NCI-H1436 (cell line): ENCODE results near the gene HEXD.
"Not testable (repeated sequence)": the region's sequence is repeated elsewhere in the genome, so short reads cannot be mapped to it uniquely, and the experiment has no call there.

Experiments used
- DNase-seq: peaks from one replicate; lab custom pipeline; 2025; lab: John Stamatoyannopoulos, UW

HEXD gene

DNA sequence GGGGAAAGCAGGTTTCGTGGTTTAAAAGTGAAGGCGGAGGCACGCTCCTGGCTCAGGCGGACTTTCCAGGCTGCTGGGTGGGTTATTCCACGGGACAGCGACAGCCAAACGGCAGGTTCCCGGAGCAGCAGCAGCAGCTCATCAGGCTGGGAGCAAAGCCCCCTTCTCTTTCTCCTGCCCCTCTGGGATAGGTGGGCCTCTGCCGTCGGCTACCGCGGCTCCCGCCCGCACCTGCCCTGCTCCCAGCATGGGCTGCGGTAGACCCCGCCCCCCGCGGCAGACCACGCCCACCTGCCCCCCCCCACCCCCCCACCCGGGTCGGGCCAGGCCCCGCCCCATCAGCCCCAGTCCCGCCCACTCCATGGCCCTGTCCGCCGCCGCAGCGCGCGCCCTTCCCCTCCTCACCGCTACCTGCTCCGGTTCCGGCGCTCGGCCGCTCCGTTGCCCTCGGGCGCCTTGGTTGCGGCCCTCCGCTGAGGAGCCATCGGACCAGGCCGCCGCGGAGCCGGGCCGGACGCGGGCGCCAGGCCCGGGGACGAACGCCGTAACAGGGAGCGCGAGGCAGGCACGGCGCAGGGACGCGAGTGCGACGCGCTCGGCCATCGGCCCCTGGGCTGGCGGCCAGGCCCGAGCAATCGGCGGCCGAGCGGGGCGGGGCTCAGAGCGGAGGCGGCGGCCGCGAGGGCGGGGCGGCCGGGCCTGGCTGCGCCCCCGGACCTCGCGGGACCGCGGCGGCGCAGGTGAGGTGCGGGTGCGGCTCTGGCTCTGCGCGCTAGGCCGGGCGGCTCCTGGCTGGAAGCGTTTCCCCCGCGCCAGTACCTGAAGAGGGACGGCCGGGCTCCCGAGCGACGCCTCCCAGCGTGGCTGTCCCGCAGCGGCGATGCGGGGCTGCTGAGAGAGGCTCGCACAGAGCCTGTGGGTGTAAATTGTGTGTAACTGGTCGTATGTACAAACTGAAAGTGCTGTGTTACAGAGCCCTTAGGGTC is at the start of gene HEXD, which contains the start of gene OGFOD3:
TSS of gene HEXD (plus strand) at position 347 of the 986 bp plus-strand sequence. CDS start 1,453 bp downstream, outside the sequence.
TSS of gene OGFOD3 (minus strand) at position 586 of the 986 bp plus-strand sequence. CDS start at position 485, 101 bp downstream.
- DNase-seq, result peak; percentile 90

DNA sequence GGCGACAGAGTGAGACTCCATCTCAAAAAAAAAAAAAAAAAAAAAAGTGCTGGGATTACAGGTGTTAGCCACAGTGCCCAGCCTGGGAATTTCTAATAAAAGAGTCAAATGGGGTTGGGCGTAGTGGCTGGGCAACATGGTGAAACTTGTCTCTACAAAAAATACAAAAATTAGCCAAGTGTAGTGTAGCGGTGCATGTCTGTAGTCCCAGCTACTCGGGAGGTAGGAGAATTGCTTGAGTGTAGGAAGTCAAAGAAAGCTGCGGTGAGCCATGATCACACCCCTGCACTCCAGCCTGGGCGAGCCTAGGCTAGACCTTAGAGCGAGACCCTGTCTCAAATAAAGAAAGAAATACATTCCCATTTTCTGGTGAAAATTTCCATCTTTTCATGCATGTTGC is 48.9 kb upstream of the HEXD start:
- DNase-seq, result no peak

DNA sequence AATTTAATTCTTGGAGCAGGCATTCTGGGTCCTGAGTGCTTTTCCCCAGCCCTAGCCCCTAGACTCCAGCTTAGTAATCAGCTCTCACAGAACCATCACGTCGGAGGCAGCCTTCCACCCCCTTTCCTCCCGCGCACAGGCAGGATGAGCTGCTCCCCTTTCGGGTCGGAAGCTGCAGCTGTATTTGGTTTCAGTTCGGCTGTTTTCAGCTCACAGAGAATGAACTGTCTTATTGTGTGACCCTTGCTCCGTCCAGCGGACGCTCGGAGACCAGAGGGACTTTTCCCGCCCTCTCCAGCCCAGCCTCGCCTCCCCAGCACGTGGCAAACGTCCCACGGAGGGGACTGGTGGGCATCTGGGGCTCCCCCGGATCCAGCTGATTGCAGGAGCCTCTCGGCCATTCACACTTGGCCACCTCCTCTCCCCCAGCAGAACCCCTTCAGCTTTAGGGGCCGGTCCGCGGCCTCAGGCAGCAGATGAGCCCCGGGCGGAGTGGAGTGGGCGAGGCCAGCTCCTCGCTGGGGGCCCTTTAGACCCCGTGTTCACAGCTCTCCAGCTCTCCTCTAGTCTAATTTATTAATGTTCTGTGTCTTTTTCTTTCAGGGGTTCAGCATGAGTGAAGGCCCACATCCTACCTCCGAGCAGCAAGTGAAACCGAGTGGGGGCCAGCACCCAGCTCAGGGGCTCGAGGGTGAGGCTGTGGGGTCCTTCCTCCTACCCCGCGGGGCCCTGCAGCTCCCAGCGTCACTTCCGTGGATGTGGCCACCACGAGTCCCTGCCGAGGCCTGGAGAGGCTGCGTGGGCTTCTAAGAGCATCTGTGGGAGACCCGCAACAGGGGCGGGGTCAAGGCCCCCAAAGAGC is 47.4 kb upstream of the HEXD start:
- DNase-seq, result no peak

DNA sequence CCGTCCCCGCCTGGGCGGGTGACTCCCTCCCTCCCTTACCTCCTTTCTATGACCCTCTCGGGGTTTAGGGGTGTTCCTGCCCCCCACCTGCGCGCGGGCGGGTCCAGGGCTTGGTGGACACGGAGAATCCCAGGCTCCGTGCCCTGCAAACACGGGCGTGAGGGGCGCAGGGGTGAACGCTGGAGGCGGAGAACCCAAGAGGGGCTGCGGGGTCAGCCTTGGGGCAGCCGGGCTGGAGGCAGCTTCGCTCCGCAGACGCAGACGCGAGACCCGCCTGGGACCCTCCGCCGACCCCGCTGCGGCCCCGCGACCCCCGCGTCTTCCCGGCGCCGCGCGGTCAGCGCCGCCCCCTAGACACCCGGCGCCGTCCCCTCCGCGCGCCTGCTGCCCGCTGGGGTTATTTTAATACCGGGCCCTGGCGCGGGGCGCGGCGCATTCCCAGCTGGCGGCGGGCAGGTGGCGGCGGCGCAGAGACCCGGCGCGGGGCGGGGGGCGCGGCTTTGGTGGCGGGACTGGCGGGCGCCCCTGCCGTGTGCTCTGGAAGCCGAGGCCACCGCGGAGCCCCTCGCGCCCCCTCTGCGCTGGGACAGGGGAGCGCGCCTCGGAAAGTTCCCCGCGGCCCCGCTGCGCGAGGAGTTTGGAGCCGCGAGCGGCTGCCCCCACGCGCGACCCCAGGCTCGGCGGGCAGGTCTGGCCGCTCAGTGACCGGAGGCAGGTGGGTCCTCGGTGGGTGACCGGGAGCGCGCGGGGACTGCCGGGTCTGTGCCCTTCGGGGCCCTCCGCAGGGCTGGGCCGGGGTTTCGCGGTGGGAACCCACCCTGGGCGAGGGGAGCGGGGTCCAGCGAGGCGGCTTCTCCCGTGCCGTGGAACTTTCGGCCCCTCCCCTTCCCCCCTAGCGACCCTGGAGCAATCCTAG is 46.6 kb upstream of the HEXD start, which contains the start of gene UTS2R:
TSS of gene UTS2R (plus strand) at position 433 of the 916 bp plus-strand sequence. CDS start 2,560 bp downstream, outside the sequence.
- no peak for DNase-seq

DNA sequence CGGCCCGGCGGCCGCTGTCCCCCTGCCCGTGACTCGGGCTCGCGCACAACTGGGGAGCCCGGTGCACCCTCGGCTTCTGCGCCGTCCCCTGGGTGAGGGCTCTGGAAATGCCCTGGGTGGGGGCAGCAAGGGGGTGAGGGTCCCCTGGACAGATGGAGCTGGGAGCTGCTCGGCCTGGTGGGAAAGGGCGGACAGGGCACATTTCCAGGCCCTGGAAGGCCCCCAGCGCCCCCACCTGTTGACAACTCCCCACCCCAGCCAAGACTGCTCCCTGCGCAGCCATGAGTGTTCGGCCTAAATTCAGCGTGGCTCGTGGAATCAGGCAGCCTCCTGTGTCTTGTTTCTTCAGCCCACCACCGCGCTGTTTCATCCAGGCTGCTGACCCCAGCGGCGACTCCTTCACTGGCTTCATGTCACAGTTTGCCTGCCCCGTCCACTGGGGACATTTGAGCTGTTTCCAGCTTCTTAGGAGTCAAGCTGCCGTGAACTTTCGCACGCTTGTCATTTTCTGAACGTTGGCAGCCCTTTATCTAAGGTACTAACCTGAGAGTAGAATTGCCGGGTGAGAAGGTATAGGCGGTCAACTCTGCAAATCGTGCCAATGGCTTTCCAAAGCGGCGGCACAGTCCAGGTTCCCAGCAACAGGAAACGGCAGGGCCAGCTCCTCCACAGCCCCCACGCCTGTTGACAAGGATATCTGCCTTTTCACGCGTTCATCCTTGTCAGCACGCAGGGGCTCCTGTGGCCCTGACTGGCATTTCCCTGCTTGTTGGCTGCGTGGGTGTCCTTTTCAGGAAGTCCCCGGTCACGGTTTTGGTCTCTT is 45.7 kb upstream of the HEXD start:
- no peak for DNase-seq

DNA sequence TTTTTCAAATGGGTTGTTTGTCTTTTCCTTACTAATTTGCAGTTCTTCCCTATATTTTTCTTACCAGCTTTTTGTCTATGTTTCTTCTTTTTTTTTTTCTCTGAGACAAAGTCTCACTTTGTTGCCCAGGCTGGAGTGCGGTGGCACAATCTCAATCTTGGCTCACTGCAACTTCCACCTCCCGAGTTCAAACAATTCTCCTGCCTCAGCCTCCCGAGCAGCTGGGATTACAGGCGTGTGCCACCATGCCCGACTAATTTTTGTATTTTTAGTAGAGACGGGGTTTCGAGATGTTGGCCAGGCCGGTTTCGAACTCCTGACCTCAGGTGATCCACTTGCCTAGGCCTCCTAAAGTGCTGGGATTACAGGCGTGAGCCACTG is 45.1 kb upstream of the HEXD start:
- not testable (repeated sequence) for DNase-seq

DNA sequence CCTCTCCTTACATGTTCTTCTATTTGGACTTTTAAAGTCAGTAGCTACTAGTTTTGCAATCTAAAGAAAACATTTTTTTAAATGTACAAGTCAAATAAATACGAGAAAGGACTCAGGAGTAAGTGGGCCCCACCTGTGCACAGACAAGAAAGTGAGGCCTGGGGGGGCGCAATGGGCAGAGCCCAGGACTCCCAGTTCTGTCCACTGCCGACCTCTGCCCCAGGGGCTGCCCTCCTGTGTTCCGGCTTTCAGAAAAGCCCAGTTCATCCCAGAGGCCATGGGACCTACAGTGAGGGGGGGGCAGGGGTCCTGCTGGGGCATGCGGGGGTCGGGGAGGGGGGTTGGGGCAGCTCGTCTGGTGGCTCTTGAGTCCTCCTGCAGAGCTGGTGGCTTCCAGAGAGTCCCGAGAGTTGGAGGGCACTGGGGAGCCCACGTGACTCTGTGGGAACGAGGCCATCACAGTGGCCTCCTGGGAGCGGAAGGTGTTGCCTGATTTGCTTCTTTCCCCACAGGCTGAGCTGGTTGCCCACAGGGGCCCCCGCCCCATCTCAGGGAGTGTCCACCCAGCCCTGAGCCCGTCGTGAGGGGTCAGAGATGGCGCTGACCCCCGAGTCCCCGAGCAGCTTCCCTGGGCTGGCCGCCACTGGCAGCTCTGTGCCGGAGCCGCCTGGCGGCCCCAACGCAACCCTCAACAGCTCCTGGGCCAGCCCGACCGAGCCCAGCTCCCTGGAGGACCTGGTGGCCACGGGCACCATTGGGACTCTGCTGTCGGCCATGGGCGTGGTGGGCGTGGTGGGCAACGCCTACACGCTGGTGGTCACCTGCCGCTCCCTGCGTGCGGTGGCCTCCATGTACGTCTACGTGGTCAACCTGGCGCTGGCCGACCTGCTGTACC is 44.2 kb upstream of the HEXD start:
- no peak for DNase-seq

DNA sequence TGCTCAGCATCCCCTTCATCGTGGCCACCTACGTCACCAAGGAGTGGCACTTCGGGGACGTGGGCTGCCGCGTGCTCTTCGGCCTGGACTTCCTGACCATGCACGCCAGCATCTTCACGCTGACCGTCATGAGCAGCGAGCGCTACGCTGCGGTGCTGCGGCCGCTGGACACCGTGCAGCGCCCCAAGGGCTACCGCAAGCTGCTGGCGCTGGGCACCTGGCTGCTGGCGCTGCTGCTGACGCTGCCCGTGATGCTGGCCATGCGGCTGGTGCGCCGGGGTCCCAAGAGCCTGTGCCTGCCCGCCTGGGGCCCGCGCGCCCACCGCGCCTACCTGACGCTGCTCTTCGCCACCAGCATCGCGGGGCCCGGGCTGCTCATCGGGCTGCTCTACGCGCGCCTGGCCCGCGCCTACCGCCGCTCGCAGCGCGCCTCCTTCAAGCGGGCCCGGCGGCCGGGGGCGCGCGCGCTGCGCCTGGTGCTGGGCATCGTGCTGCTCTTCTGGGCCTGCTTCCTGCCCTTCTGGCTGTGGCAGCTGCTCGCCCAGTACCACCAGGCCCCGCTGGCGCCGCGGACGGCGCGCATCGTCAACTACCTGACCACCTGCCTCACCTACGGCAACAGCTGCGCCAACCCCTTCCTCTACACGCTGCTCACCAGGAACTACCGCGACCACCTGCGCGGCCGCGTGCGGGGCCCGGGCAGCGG is 43.4 kb upstream of the HEXD start:
- peak; percentile 35 for DNase-seq

DNA sequence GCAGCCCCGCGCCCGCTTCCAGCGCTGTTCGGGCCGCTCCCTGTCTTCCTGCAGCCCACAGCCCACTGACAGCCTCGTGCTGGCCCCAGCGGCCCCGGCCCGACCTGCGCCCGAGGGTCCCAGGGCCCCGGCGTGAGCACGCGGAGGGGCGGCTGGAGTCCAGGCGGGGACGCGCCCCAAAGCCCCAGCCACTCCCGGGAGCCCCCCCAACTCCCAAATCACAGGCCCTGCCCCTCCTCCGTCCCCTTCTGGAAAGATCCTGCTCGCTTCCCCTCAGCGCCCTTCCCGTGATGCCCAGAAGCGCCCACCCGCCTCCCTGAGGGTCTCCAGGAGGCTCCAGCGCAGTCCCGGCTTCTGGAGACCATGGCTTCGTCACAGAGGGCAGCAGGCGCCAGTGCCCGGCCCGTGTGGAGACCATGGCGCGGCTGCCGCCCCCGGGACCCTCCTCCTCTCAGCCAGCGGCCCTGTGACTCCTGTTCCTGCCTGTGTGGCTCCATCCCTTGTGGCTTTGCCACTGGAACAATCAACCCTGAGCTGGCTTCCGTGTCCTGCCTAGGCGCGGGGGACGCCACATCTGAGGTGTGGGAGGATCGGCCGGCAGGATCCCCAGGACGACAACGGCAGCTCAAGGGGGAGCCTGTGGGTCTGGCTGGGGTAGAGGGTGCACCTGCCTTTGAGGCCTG is 42.6 kb upstream of the HEXD start:
- no peak for DNase-seq

DNA sequence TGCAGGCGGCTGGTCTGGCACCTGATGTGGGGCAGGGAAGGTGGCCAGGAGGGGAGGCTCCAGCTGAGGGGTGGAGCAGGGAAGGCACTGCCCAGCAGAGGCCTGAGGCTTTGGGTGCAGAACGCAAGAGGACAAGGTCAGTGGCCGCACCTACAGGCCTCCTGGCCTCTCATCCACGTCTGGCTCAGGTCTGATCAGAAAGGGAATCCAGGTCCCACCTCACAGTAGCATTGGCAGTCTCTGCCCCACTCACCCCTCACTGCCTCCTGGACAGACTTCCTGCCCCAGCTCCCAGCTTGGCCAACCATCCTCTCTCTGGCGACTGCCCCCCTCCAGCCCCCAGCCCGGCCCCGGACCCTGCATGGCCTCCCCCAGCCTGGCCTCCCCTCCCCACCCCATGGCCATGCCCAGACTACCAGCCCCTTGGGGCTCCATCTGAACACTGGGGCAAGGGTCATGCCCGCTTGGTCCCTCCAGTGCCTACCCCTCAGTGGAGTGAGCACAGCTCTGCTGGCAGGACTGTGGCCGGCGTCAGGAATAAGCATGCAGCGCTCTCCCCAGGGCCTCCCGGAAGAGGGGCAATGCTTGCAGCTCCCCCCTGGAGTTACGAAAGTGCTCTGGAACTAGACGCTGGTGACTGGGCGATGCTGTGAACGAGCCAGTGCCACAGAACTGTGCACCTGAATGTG is 42.0 kb upstream of the HEXD start:
- DNase-seq, result no peak

DNA sequence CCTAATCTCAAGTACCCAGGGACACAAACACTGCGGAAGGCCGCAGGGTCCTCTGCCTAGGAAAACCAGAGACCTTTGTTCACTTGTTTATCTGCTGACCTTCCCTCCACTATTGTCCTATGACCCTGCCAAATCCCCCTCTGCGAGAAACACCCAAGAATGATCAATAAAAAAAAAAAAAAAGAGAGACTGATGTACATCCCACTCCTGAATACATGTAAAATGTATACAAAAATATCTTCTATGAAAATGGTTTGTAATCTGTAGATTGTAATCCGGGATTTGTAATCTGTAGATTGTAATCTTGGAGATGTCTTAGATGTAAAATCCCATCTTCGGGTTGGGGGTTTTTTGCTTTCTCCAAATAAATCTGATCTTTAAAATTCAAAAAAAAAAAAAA is 40.9 kb upstream of the HEXD start:
- not testable (repeated sequence) for DNase-seq

DNA sequence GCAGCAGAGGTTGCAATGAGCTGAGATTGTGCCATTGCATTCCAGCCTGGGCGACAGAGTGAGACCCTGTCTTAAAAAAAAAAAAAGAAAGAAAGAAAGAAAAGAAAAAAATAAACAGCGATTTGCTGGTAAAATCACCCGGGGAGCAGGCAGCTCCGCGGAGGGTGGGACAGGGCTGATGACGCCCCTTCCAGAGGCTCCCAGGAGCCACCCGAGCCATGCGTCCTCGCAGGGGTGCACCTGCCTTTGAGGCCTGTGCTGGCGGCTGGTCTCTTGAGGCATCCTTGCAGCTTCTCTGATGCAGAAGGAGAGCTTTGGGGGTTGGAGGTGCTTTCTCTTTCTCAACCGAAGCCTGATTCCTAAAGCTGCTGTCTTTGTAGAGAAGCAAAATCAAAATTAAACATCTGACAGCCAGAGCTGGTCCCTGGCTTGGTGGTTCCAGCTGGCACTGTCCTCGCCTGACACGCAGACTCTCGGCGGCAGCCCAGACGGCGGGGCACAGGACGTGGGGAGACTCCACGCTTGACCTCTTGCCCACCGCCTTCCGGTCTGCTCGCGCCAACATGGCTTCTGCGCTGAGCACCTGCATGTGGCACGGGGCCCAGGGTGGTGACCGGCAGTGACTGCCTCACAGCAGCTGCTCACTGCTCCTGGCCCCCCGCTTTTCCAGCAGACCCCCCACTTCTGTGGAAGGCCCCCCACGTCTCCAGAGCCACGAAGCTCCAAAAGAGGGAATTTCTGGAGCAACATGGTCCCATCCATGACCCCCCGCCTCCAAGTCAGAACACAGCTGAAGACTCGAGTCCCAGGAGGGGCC is 40.0 kb upstream of the HEXD start:
- no peak for DNase-seq

DNA sequence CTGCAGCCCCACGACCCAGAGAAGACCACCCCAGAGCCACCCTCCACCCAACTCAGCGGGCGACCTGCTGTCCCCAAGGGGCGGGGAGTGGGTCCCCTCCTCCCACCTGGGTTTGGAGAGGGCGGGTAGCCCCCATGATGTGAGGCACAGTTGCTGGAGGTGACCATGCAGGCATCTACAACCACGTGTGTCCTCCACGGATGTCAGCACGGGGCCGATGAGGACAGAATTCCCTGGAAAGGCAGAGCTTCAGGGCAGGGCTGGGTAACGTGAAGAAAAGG is 39.5 kb upstream of the HEXD start:
- DNase-seq, result no peak

DNA sequence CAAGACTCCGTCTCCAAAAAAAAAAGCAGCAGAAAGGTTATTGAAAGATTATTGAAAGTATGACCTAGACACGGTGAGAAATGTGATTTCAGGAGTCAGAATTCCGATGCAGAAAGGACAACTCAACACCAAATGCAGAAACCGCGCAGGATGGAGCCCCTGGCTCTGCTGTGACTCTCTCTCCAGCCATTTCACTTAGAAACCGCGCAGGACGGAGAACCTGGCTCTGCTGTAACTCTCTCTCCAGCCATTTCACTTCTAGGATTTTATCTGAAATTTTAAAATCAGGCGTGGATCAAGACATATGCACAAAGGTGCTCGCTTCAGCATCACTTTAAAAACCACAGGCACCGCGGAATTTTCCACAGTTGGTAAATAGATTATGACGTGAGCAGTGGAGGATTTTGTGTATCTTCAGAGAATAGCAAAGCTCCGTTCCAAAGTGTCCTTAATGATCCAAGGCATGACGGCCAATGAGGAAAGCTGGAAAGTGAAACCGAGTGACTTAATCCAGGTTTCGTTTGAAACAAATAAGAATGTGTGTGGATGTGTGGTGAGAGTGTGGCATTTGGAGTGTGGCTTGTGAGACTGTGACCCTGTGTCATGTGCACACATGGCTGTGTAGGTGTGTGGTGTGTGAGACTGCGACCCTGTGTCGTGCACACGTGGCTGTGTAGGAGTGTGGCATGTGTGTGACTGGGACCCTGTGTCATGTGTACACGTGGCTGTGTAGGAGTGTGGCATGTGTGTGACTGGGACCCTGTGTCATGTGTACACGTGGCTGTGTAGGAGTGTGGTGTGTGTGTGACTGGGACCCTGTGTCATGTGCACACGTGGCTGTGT is 37.1 kb upstream of the HEXD start:
- DNase-seq, result no peak

DNA sequence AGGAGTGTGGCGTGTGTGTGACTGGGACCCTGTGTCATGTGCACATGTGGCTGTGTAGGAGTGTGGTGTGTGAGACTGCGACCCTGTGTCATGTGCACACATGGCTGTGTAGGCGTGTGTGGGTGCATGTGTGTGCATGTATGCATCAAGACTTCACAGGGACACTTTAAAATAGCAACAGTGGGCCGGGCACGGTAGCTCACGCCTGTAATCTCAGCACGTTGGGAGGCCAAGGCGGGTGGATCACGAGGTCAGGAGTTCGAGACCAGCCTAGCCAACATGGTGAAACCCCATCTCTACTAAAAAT is 36.5 kb upstream of the HEXD start:
- DNase-seq, result not testable (repeated sequence)
